Hepatocyte (in vitro differentiated cells): ENCODE data around the gene LRFN4.

Experiments
- CTCF ChIP-seq: fragments of 200-600 bp; sonication (generic); IDR thresholded peaks from 2 replicates; pipeline ENCODE4 v1.5.1; 2016; ENCODE audit warnings: antibody characterized with exemption, mild to moderate bottlenecking; ENCODE audit not compliant: poor library complexity
- EZH2 ChIP-seq: fragments of 200-600 bp; sonication (generic); IDR thresholded peaks from 2 replicates; pipeline ENCODE4 v1.6.1; 2016; ENCODE audit warnings: antibody characterized with exemption, mild to moderate bottlenecking, borderline replicate concordance

- TF ChIP-seq CTCF, result no peak
- TF ChIP-seq EZH2, result no peak
These were observed 22.1 kb downstream of the LRFN4 start for GRCh38 chr11:66879000-66879399.
